HepG2 (cell line): ENCODE measurements around the gene APOC1. TPM values are rescaled to one million over a fixed set of nuclear protein-coding genes. Genes with fewer than 3 reads are reported as not detected.

Experiments
- ATF2 ChIP-seq: sonication (generic); formaldehyde crosslinking; IDR thresholded peaks from 2 replicates; pipeline ENCODE4 v1.4.0; 2020; ENCODE audit warnings: missing genetic modification reagents
- CTCF ChIP-seq: sonication (generic); formaldehyde crosslinking; IDR thresholded peaks from 2 replicates; pipeline ENCODE4 v1.5.0; 2020; ENCODE audit warnings: mild to moderate bottlenecking, missing genetic modification reagents, moderate library complexity
- FOSL2 ChIP-seq: sonication (generic); formaldehyde crosslinking; IDR thresholded peaks from 2 replicates; pipeline ENCODE4 v1.4.0; 2020; ENCODE audit warnings: missing genetic modification reagents
- GABPB1 ChIP-seq: IDR thresholded peaks from 2 replicates; pipeline ENCODE4 v1.6.1; 2016; ENCODE audit warnings: mild to moderate bottlenecking, missing genetic modification reagents, moderate library complexity, missing compliant biosample characterization
- GPN1 ChIP-seq: sonication (generic); formaldehyde crosslinking; IDR thresholded peaks from 2 replicates; pipeline ENCODE4 v1.5.1; 2020; ENCODE audit warnings: missing genetic modification reagents, borderline replicate concordance
- MAZ ChIP-seq, 2 experiments: sonication (generic) in 1 of 2; formaldehyde crosslinking in 1 of 2; IDR thresholded peaks; 2 replicates each; pipeline versions ENCODE4 v1.5.0 to v1.6.1; 2012 to 2020; ENCODE audit warnings: low read depth in 2 of 2, mild to moderate bottlenecking in 2 of 2, borderline replicate concordance in 1 of 2, improper control_type of control experiment in 1 of 2, low read length in 1 of 2, missing genetic modification reagents in 1 of 2, moderate library complexity in 1 of 2
- RARA ChIP-seq: IDR thresholded peaks from 2 replicates; pipeline ENCODE4 v1.6.1; 2016; ENCODE audit warnings: missing genetic modification reagents, missing compliant biosample characterization
- RCOR2 ChIP-seq: IDR thresholded peaks from 2 replicates; pipeline ENCODE4 v1.6.1; 2016; ENCODE audit warnings: missing biosample characterization, missing genetic modification reagents
- SMYD3 ChIP-seq: sonication (generic); formaldehyde crosslinking; IDR thresholded peaks from 2 replicates; pipeline ENCODE4 v1.8.1; 2023; ENCODE audit warnings: mild to moderate bottlenecking, missing genetic modification reagents
- SNAI1 ChIP-seq: sonication (generic); formaldehyde crosslinking; IDR thresholded peaks from 2 replicates; pipeline ENCODE4 v1.5.0; 2020; ENCODE audit warnings: mild to moderate bottlenecking, missing genetic modification reagents, borderline replicate concordance
- SP140L ChIP-seq: sonication (generic); formaldehyde crosslinking; IDR thresholded peaks from 2 replicates; pipeline ENCODE4 v1.4.0; 2020; ENCODE audit warnings: missing genetic modification reagents, borderline replicate concordance
- THAP8 ChIP-seq: sonication (generic); formaldehyde crosslinking; IDR thresholded peaks from 2 replicates; pipeline ENCODE4 v1.5.1; 2020; ENCODE audit warnings: missing genetic modification reagents, mild to moderate bottlenecking, borderline replicate concordance
- ZC3H4 ChIP-seq: sonication (generic); formaldehyde crosslinking; IDR thresholded peaks from 2 replicates; pipeline ENCODE4 v1.4.0; 2020; ENCODE audit warnings: missing genetic modification reagents, borderline replicate concordance
- ZFP36L1 ChIP-seq: sonication (generic); formaldehyde crosslinking; IDR thresholded peaks from 2 replicates; pipeline ENCODE4 v1.8.0; 2022; ENCODE audit warnings: mild to moderate bottlenecking, missing genetic modification reagents, moderate library complexity
- ZNF331 ChIP-seq: sonication (generic); formaldehyde crosslinking; IDR thresholded peaks from 2 replicates; pipeline ENCODE4 v1.4.0; 2020; ENCODE audit warnings: missing genetic modification reagents
- ZNF503 ChIP-seq: sonication (generic); formaldehyde crosslinking; IDR thresholded peaks from 2 replicates; pipeline ENCODE4 v1.4.0; 2020; ENCODE audit warnings: missing genetic modification reagents
- ZNF552 ChIP-seq: sonication (generic); formaldehyde crosslinking; IDR thresholded peaks from 2 replicates; pipeline ENCODE4 v1.9.0; 2022; ENCODE audit warnings: missing genetic modification reagents, mild to moderate bottlenecking, borderline replicate concordance
- ZNF577 ChIP-seq: sonication (generic); formaldehyde crosslinking; IDR thresholded peaks from 2 replicates; pipeline ENCODE4 v1.4.0; 2020; ENCODE audit warnings: mild to moderate bottlenecking, low read depth, missing genetic modification reagents, borderline replicate concordance
- ZNF629 ChIP-seq: sonication (generic); formaldehyde crosslinking; conservative IDR thresholded peaks from 2 replicates; pipeline ENCODE4 v1.5.0; 2020; ENCODE audit warnings: missing genetic modification reagents
- ZNF670 ChIP-seq: sonication (generic); formaldehyde crosslinking; IDR thresholded peaks from 2 replicates; pipeline ENCODE4 v1.8.0; 2022; ENCODE audit warnings: mild to moderate bottlenecking, missing genetic modification reagents, borderline replicate concordance
- ZNF746 ChIP-seq: sonication (generic); formaldehyde crosslinking; IDR thresholded peaks from 2 replicates; pipeline ENCODE4 v1.8.0; 2022; ENCODE audit warnings: mild to moderate bottlenecking, missing genetic modification reagents
- ZSCAN20 ChIP-seq: sonication (generic); formaldehyde crosslinking; IDR thresholded peaks from 2 replicates; pipeline ENCODE4 v1.4.0; 2020; ENCODE audit warnings: missing genetic modification reagents, mild to moderate bottlenecking, borderline replicate concordance
- polyA plus RNA-seq, 8 experiments: library from polyadenylated mRNA; depleted of rRNA in 3 of 8; stranded (reverse) in 7 of 8; unstranded in 1 of 8; fragments of >200 nt; fragmentation: Illumina TruSeq in 4 of 8; extraction: Trizol in 4 of 8; gene quantifications; 2 replicates each; pipeline versions ENCODE4 v1.2.1 to v1.2.3, GENCODE V29; 2011 to 2016; ENCODE audit warnings: low read depth in 4 of 8, missing spikeins in 1 of 8, mixed read lengths in 1 of 8; ENCODE audit not compliant: insufficient read depth in 1 of 8
- total RNA-seq, 5 experiments: library from RNA; depleted of rRNA; stranded (reverse); fragments of >200 nt; fragmentation: Illumina TruSeq; extraction: Trizol; gene quantifications; 2 replicates each; pipeline ENCODE4 v1.2.3, GENCODE V29; 2016; ENCODE audit warnings: low read depth in 1 of 5

The APOC1 gene
- total and polyA plus RNA-seq, 2 of the 13 experiments (the other 11 are each of a cell fraction or from before 2014, with no cell fraction given), result 600 to 1,235 TPM

GRCh38 chr19:44954649-44955504, 40.5 kb downstream of the APOC1 start, which contains the start of gene CLPTM1 (continued):
- TF ChIP-seq CTCF (CRISPR knock-in tag), result 0 out of 2 replicates have a peak, but pooled peaks have one; percentile 16
- TF ChIP-seq GPN1 (CRISPR knock-in tag), result no peak
- 0 out of 2 replicates have a peak, but pooled peaks have one; percentile 59 for TF ChIP-seq ZNF670 (CRISPR knock-in tag)
- peak; percentile 92 for TF ChIP-seq GABPB1
- no peak for TF ChIP-seq ZC3H4 (CRISPR knock-in tag)
- TF ChIP-seq RARA, result 0 out of 2 replicates have a peak, but pooled peaks have one; percentile 5
- TF ChIP-seq ATF2 (CRISPR knock-in tag), result peak; percentile 23; the same call in 1 of the 2 replicates
- peak; percentile 92; the same call in 1 of the 2 replicates for TF ChIP-seq SNAI1 (CRISPR knock-in tag)
- TF ChIP-seq ZNF746 (CRISPR knock-in tag), result no peak
- TF ChIP-seq RCOR2 (CRISPR knock-in tag), result no peak
- TF ChIP-seq ZNF552, result peak; percentile 28; the same call in 1 of the 2 replicates
- TF ChIP-seq ZNF577 (CRISPR knock-in tag), result no peak
- TF ChIP-seq FOSL2 (CRISPR knock-in tag), result peak; percentile 42
- TF ChIP-seq SP140L, result no peak
- no peak for TF ChIP-seq ZNF629
- TF ChIP-seq SMYD3, result peak; percentile 90
- TF ChIP-seq ZFP36L1 (CRISPR knock-in tag), result no peak
- TF ChIP-seq ZNF331 (CRISPR knock-in tag), result no peak
- TF ChIP-seq ZNF503, result no peak
- TF ChIP-seq ZSCAN20, result no peak
- peak; percentile 36; the same call in 1 of the 2 replicates for TF ChIP-seq MAZ (IDR thresholded peaks at IDR 0.05; ENCODE audit: borderline replicate concordance, low read depth, low read length)
- 0 out of 2 replicates have a peak, but pooled peaks have one; percentile 24 for TF ChIP-seq MAZ (CRISPR knock-in tag; IDR thresholded peaks at IDR 0.05; ENCODE audit: low read depth)
- TF ChIP-seq THAP8 (CRISPR knock-in tag), result no peak; the same call in 1 of the 2 replicates
